Mesenchymal stem cell (in vitro differentiated cells and primary cell): Measurements from ENCODE around the gene EHD1.

Experiments
- DNase-seq: peaks from one replicate; pipeline ENCODE4 v3.0.0-alpha.2; 2013
- H2AFZ ChIP-seq: one replicate; pipeline ENCODE4 v1.6.1; 2013; ENCODE audit warnings: low read depth, mild to moderate bottlenecking, control low read depth, inconsistent platforms, low read length, moderate library complexity
- H2AK5ac ChIP-seq: 2 replicates; pipeline ENCODE4 v1.6.1; 2013; ENCODE audit warnings: low read length, moderate library complexity, mild to moderate bottlenecking, inconsistent platforms; ENCODE audit not compliant: severe bottlenecking
- H2BK120ac ChIP-seq: one replicate; pipeline ENCODE4 v1.6.1; 2013; ENCODE audit warnings: low read depth, mild to moderate bottlenecking, inconsistent platforms, low read length, moderate library complexity
- H2BK12ac ChIP-seq, 2 experiments: one replicate each; pipeline ENCODE4 v1.6.1; 2013; ENCODE audit warnings: inconsistent platforms in 2 of 2, low read length in 2 of 2, mild to moderate bottlenecking in 2 of 2, moderate library complexity in 2 of 2, control low read depth in 1 of 2
- H2BK15ac ChIP-seq: one replicate; pipeline ENCODE4 v1.6.1; 2013; ENCODE audit warnings: mild to moderate bottlenecking, low read depth, inconsistent platforms; ENCODE audit not compliant: poor library complexity, severe bottlenecking
- H2BK5ac ChIP-seq: 2 replicates; pipeline ENCODE4 v1.6.1; 2013; ENCODE audit warnings: low read depth, mild to moderate bottlenecking, low read length, control low read depth, inconsistent platforms; ENCODE audit not compliant: poor library complexity, severe bottlenecking
- H3K14ac ChIP-seq, 2 experiments: one replicate each; pipeline ENCODE4 v1.6.1; 2013; ENCODE audit warnings: inconsistent platforms in 2 of 2, low read length in 2 of 2, control low read depth in 1 of 2, mild to moderate bottlenecking in 1 of 2, moderate library complexity in 1 of 2
- H3K18ac ChIP-seq, 2 experiments: one replicate each; pipeline ENCODE4 v1.6.1; 2013; ENCODE audit warnings: inconsistent platforms in 2 of 2, low read length in 2 of 2, control low read depth in 1 of 2, low read depth in 1 of 2, mild to moderate bottlenecking in 1 of 2
- H3K23ac ChIP-seq, 2 experiments: one replicate each; pipeline ENCODE4 v1.6.1; 2013; ENCODE audit warnings: inconsistent platforms in 2 of 2, low read length in 2 of 2, mild to moderate bottlenecking in 2 of 2, moderate library complexity in 2 of 2, control low read depth in 1 of 2
- H3K27ac ChIP-seq: 2 replicates; pipeline ENCODE4 v1.5.1; 2013; ENCODE audit warnings: mild to moderate bottlenecking, moderate library complexity, low read length, control low read depth, inconsistent platforms; ENCODE audit not compliant: poor library complexity, severe bottlenecking
- H3K27me3 ChIP-seq, 2 experiments: 2 replicates each; pipeline versions ENCODE4 v1.6.1 to v1.7.0; 2013; ENCODE audit warnings: low read length in 2 of 2, mild to moderate bottlenecking in 2 of 2, moderate library complexity in 2 of 2, control low read depth in 1 of 2, inconsistent platforms in 1 of 2; ENCODE audit not compliant: control insufficient read depth in 1 of 2, insufficient read depth in 1 of 2
- H3K36me3 ChIP-seq, 2 experiments: 2 replicates each; pipeline versions ENCODE4 v1.6.1 to v1.7.0; 2013; ENCODE audit warnings: low read length in 2 of 2, control low read depth in 1 of 2, inconsistent platforms in 1 of 2, low read depth in 1 of 2, mild to moderate bottlenecking in 1 of 2; ENCODE audit not compliant: insufficient read depth in 2 of 2, control insufficient read depth in 1 of 2
- H3K4ac ChIP-seq, 2 experiments: one replicate each; pipeline ENCODE4 v1.6.1; 2013; ENCODE audit warnings: inconsistent platforms in 2 of 2, low read length in 2 of 2, mild to moderate bottlenecking in 2 of 2, moderate library complexity in 2 of 2, control low read depth in 1 of 2, low read depth in 1 of 2
- H3K4me1 ChIP-seq: 2 replicates; pipeline ENCODE4 v1.6.1; 2013; ENCODE audit warnings: low read depth, low read length, control low read depth; ENCODE audit not compliant: control insufficient read depth, insufficient read depth
- H3K4me2 ChIP-seq: 2 replicates; pipeline ENCODE4 v1.6.1; 2013; ENCODE audit warnings: low read length, mild to moderate bottlenecking, inconsistent platforms; ENCODE audit not compliant: poor library complexity, severe bottlenecking
- H3K4me3 ChIP-seq, 2 experiments: 2 replicates each; pipeline versions ENCODE4 v1.5.1 to v1.7.0; 2013; ENCODE audit warnings: low read length in 2 of 2, mild to moderate bottlenecking in 2 of 2, control low read depth in 1 of 2, low read depth in 1 of 2; ENCODE audit not compliant: insufficient read depth in 1 of 2
- H3K79me1 ChIP-seq: replicated peaks from 2 replicates; pipeline ENCODE4 v1.6.1; 2013; ENCODE audit warnings: mild to moderate bottlenecking, control low read depth, low read length, inconsistent platforms; ENCODE audit not compliant: poor library complexity, severe bottlenecking
- H3K9ac ChIP-seq: 2 replicates; pipeline ENCODE4 v1.7.0; 2013; ENCODE audit warnings: mild to moderate bottlenecking, low read length, moderate library complexity
- H3K9me3 ChIP-seq: 2 replicates; pipeline ENCODE4 v1.7.0; 2013; ENCODE audit warnings: mild to moderate bottlenecking, low read length; ENCODE audit not compliant: control insufficient read depth
- H4K8ac ChIP-seq: one replicate; pipeline ENCODE4 v1.6.1; 2013; ENCODE audit warnings: inconsistent platforms, mild to moderate bottlenecking, low read length, moderate library complexity
- H4K91ac ChIP-seq: one replicate; pipeline ENCODE4 v1.6.1; 2013; ENCODE audit warnings: mild to moderate bottlenecking, low read length, inconsistent platforms
- whole genome bisulfite sequencing: methylation state at CpG from one replicate; pipeline ENCODE4 v1.1.7; 2013; ENCODE audit warnings: mixed read lengths; 5-methylcytosine and 5-hydroxymethylcytosine counted together

EHD1 gene

GRCh38 chr11:64826578-64827450 lies 51.6 kb downstream of the EHD1 start:
- 93% methylated on average over 52 of the region's 52 CpGs for WGBS
- Histone ChIP-seq H2AFZ (no peak overlapping the region), H3K27ac (no peak overlapping the region), H3K79me1 (no peaks in the 10 kb centered on the region), H3K4me2 (no peak overlapping the region), H3K36me3 (peaks cover 0 to 36% of the 10 kb centered on the region in 2 experiments), H2BK15ac (no peak overlapping the region), H3K4me3 (no peak overlapping the region), H3K4me1 (no peaks in the 10 kb centered on the region), H3K23ac (no peak overlapping the region), H2BK120ac (no peak overlapping the region), H4K8ac (no peak overlapping the region), H2BK5ac (no peak overlapping the region), H2BK12ac (no peak overlapping the region), H3K9me3 (no peaks in the 10 kb centered on the region), H3K9ac (no peak overlapping the region), H3K4ac (no peak overlapping the region), H3K14ac (no peak overlapping the region), H2AK5ac (no peak overlapping the region), H3K27me3 (peaks cover 0 to 22% of the 10 kb centered on the region in 2 experiments), H4K91ac (peak overlapping the region; percentile 31), H3K18ac (no peak overlapping the region)
- DNase-seq = no peak

DNA sequence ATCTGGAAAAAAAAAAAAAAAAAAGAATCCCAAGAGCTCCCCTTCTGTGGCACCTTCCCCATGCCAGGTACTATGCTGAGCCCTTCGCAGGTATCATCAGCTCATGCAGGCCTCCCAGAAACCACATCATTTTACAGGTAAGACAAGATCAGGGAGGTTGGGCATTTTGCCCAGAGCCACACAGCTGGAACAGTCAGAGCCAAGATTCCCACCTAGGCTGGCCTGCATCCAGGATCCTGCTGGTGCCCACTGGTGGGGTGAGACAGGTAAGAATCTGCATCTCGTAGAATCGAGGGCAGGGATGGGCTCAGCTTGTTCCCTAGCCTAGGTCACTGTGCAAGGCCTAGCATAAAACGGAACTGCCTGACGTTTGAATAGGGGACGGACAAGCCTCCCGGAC lies 52.4 kb downstream of the EHD1 start:
- Histone ChIP-seq H3K4me2 (no peak overlapping the region), H3K27ac (no peak overlapping the region), H3K27me3 (peaks cover 0 to 22% of the 10 kb centered on the region in 2 experiments), H3K79me1 (no peaks in the 10 kb centered on the region), H3K9ac (no peak overlapping the region), H4K91ac (no peak overlapping the region), H3K9me3 (no peaks in the 10 kb centered on the region), H2BK12ac (no peak overlapping the region), H3K36me3 (peaks cover 0 to 29% of the 10 kb centered on the region in 2 experiments), H4K8ac (no peak overlapping the region), H3K4me3 (no peak overlapping the region), H3K23ac (no peak overlapping the region), H3K4ac (no peak overlapping the region), H2BK5ac (no peak overlapping the region), H3K18ac (no peak overlapping the region), H2AK5ac (no peak overlapping the region), H2AFZ (no peak overlapping the region), H2BK15ac (no peak overlapping the region), H3K14ac (no peak overlapping the region), H2BK120ac (no peak overlapping the region), H3K4me1 (no peaks in the 10 kb centered on the region)
- WGBS = 85% methylated on average over 7 of the region's 7 CpGs
- no peak for DNase-seq

DNA sequence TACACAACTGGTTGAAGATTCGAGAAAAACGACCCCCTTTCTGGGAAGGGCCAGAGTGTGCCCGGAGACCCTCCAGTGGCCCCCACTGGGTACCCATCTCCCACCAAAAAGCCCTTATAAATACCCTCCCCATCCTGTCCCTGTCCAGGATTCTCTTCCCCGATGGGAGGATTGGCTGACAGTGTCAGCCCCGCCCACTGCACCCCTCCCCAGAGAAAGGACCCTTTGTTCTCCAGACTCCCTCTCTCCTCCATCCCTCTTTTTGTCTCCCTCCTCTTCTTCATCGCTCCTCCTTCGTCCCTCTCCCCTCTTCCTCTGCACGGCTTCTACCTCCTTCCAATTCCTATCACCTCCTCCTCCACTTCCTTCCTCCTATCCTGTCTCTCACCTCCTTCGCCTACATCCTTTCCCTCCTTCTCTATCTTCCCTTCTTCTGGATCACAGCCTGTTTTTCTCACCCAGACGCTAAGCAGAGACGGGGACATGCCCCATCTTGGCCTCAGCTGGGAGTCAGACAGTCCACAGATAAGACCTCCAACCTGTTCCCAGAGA lies 54.8 kb downstream of the EHD1 start:
- Histone ChIP-seq H3K36me3 (peaks cover 0 to 18% of the 10 kb centered on the region in 2 experiments), H3K18ac (no peak overlapping the region), H2BK12ac (no peak overlapping the region), H2BK15ac (no peak overlapping the region), H3K4me3 (no peak overlapping the region), H2BK120ac (no peak overlapping the region), H2AFZ (no peak overlapping the region), H3K27ac (no peak overlapping the region), H3K27me3 (peaks cover 0 to 19% of the 10 kb centered on the region in 2 experiments), H2BK5ac (no peak overlapping the region), H3K4me1 (no peaks in the 10 kb centered on the region), H3K23ac (no peak overlapping the region), H2AK5ac (no peak overlapping the region), H3K79me1 (no peaks in the 10 kb centered on the region), H4K8ac (no peak overlapping the region), H4K91ac (no peak overlapping the region), H3K14ac (no peak overlapping the region), H3K9ac (no peak overlapping the region), H3K4me2 (no peak overlapping the region), H3K4ac (no peak overlapping the region), H3K9me3 (no peaks in the 10 kb centered on the region)
- 71% methylated on average over 11 of the region's 11 CpGs for WGBS
- no peak for DNase-seq

DNA sequence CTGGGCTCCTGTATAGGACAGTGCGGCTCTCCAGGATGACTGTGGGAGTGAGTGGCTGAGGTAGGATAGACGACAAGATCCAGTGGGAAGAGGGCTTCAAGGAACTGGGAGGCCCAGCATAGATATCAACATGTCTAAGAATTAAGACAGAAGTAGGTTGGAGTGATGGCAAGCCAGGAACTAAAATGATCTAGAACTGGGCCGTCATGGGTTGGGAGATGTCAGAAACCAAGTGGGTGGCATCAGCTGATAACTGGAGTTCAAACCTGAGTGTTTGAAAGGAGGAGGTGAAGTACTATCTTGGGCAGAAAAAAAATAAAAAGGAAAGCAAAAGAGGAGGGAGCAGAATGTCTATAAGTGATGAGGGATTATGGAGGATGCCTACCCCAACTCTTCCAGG lies 60.9 kb downstream of the EHD1 start:
- no peak overlapping the region for H2AK5ac ChIP-seq
- H3K23ac ChIP-seq = no peak overlapping the region
- no peak overlapping the region for H3K4ac ChIP-seq
- H2AFZ ChIP-seq = no peak overlapping the region
- H3K27me3 ChIP-seq = no peaks in the 10 kb centered on the region
- H3K4me1 ChIP-seq = peaks cover 3% of the 10 kb centered on the region
- no peak overlapping the region for H3K4me3 ChIP-seq
- no peaks in the 10 kb centered on the region for H3K36me3 ChIP-seq
- no peak for DNase-seq
- no peak overlapping the region for H3K14ac ChIP-seq
- no peaks in the 10 kb centered on the region for H3K79me1 ChIP-seq
- H4K91ac ChIP-seq = no peak overlapping the region
- H3K27ac ChIP-seq = no peak overlapping the region
- H2BK15ac ChIP-seq = no peak overlapping the region
- H3K18ac ChIP-seq = no peak overlapping the region
- no peak overlapping the region for H3K9ac ChIP-seq
- H2BK12ac ChIP-seq = no peak overlapping the region
- no peak overlapping the region for H2BK120ac ChIP-seq
- H2BK5ac ChIP-seq = no peak overlapping the region
- H4K8ac ChIP-seq = no peak overlapping the region
- no peaks in the 10 kb centered on the region for H3K9me3 ChIP-seq
- WGBS = 94% methylated on average over 3 of the region's 3 CpGs
- no peak overlapping the region for H3K4me2 ChIP-seq
